Thyroid gland (tissue), 4 donors: ENCODE measurements around the gene KISS1R.

ENCODE experiments used
- POLR2A ChIP-seq, 2 donors: fragments of 450-650 bp; IDR thresholded peaks; one replicate each; pipeline ENCODE4 v1.6.1; 2017; ENCODE audit warnings: antibody characterized with exemption in 2 of 2, mild to moderate bottlenecking in 2 of 2, moderate library complexity in 1 of 2
- TF ChIP-seq, protein P1 (sequence below), 6 experiments: fragments of 200-600 bp in 3 of 6; fragments of 450-650 bp in 3 of 6; sonication (generic) in 3 of 6; IDR thresholded peaks; one replicate each; pipeline ENCODE4 v1.5.1; 2016 to 2019; ENCODE audit warnings: antibody characterized with exemption in 6 of 6, mild to moderate bottlenecking in 2 of 6, inconsistent platforms in 1 of 6, moderate library complexity in 1 of 6

DNA sequence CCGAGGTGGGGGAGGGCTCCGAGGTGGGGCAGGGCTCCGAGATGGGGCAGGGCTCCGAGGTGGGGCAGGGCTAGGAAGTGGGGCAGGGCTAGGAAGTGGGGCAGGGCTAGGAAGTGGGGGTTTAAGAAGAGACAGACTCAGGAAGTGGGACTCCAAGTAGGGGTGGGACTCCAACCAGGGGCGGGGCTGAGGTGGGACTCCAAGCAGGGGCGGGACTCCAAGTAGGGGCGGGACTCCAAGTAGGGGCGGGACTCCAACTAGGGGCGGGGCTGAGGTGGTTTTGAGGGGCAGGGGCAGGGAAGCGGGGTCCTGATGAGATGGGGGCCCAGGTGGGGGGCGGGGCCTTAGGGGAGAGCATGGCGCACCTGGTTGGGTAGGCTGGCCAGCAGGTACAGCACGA is 44.0 kb upstream of the KISS1R start:
- TF ChIP-seq, protein P1, sequence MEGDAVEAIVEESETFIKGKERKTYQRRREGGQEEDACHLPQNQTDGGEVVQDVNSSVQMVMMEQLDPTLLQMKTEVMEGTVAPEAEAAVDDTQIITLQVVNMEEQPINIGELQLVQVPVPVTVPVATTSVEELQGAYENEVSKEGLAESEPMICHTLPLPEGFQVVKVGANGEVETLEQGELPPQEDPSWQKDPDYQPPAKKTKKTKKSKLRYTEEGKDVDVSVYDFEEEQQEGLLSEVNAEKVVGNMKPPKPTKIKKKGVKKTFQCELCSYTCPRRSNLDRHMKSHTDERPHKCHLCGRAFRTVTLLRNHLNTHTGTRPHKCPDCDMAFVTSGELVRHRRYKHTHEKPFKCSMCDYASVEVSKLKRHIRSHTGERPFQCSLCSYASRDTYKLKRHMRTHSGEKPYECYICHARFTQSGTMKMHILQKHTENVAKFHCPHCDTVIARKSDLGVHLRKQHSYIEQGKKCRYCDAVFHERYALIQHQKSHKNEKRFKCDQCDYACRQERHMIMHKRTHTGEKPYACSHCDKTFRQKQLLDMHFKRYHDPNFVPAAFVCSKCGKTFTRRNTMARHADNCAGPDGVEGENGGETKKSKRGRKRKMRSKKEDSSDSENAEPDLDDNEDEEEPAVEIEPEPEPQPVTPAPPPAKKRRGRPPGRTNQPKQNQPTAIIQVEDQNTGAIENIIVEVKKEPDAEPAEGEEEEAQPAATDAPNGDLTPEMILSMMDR (IDR thresholded peaks at IDR 0.05): no peak
- TF ChIP-seq POLR2A (IDR thresholded peaks at IDR 0.05): no peak
